Naive B cell (primary cell): Measurements from ENCODE around the gene TFDP2. TPM values are rescaled to one million over a fixed set of nuclear protein-coding genes. Genes with fewer than 3 reads are reported as not detected.
"Not testable (repeated sequence)": the region's sequence is repeated elsewhere in the genome, so short reads cannot be mapped to it uniquely, and the experiment has no call there.

Experiments used
- ATAC-seq, 2 donors: fragments of 150-1000 bp; cut with Tn5 transposase; 2 replicates each; pipeline ENCODE4 v1.10.0; 2021; ENCODE audit warnings: low read depth in 2 of 2, mild to moderate bottlenecking in 2 of 2, moderate library complexity in 2 of 2
- DNase-seq: peaks from one replicate; pipeline ENCODE4 v3.0.0; 2022
- H3K27ac Mint-ChIP-seq, 6 donors: one replicate each; pipeline ENCODE4 v1.8.0; 2020 to 2022; ENCODE audit warnings: mild to moderate bottlenecking in 6 of 6, mixed read lengths in 6 of 6, moderate library complexity in 5 of 6, inconsistent platforms in 2 of 6
- H3K27me3 Mint-ChIP-seq, 3 donors: one replicate each; pipeline ENCODE4 v1.8.0; 2021 to 2022; ENCODE audit warnings: mixed read lengths in 3 of 3, mild to moderate bottlenecking in 1 of 3
- H3K36me3 Mint-ChIP-seq, 2 donors: one replicate each; pipeline ENCODE4 v1.8.0; 2020 to 2022; ENCODE audit warnings: mixed read lengths in 2 of 2, inconsistent platforms in 1 of 2, mild to moderate bottlenecking in 1 of 2
- H3K4me1 Mint-ChIP-seq, 3 donors: one replicate each; pipeline ENCODE4 v1.8.0; 2020 to 2022; ENCODE audit warnings: mixed read lengths in 3 of 3, inconsistent platforms in 1 of 3, mild to moderate bottlenecking in 1 of 3, moderate library complexity in 1 of 3
- H3K4me3 Mint-ChIP-seq, 8 donors: one replicate each; pipeline ENCODE4 v1.8.0; 2020 to 2022; ENCODE audit warnings: mild to moderate bottlenecking in 8 of 8, mixed read lengths in 8 of 8, moderate library complexity in 8 of 8, inconsistent platforms in 2 of 8
- H3K9me3 Mint-ChIP-seq, 7 donors: one replicate each; pipeline ENCODE4 v1.8.0; 2020 to 2022; ENCODE audit warnings: mixed read lengths in 7 of 7, mild to moderate bottlenecking in 5 of 7, inconsistent platforms in 2 of 7, moderate library complexity in 1 of 7
- polyA plus RNA-seq, 6 donors: library from polyadenylated mRNA; unstranded; fragments of 300-500 nt; fragmentation: Illumina TruSeq; gene quantifications; one replicate each; pipeline ENCODE4 v1.2.3, GENCODE V29; 2021; ENCODE audit warnings: low read depth in 6 of 6

Gene TFDP2
- polyA plus RNA-seq, 6 donors from 2014 or later: 9.3 to 33.8 (median 24.2) TPM

DNA sequence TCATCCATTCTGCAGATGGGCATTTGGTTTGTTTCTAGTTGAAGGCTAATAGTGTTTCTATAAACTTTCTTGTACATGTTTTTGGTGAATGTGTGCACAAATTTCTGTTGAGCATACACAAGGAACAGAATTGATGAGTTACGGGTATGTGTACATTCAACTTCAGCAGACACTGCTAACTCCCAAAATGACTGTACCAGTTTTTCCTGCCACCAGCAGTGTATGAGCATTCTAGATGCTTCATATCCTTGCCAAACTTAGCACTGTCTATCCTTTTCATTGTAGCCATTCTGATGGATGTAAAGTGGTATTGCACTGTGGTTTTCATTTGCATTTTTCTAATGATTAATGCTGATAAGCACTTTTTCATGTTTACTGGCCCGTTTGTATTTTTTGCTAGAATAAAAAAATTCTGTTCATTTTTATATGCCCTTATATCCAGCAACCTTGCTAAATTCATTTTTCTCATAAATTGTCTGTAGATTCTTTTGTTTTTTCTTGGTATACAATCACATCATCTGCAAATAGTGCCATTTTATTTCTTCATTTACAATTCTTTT lies 162.7 kb downstream of the TFDP2 start:
- no peak overlapping the region for H3K27ac Mint-ChIP-seq
- no peaks in the 10 kb centered on the region for H3K27me3 Mint-ChIP-seq
- ATAC-seq: no peak
- peaks cover 0 to 4% (median 2%) of the 10 kb centered on the region in 3 donors for H3K4me1 Mint-ChIP-seq
- H3K4me3 Mint-ChIP-seq: no peak overlapping the region
- H3K36me3 Mint-ChIP-seq: peaks cover 0 to 12% of the 10 kb centered on the region in 2 donors
- no peaks in the 10 kb centered on the region for H3K9me3 Mint-ChIP-seq
- DNase-seq: no peak

DNA sequence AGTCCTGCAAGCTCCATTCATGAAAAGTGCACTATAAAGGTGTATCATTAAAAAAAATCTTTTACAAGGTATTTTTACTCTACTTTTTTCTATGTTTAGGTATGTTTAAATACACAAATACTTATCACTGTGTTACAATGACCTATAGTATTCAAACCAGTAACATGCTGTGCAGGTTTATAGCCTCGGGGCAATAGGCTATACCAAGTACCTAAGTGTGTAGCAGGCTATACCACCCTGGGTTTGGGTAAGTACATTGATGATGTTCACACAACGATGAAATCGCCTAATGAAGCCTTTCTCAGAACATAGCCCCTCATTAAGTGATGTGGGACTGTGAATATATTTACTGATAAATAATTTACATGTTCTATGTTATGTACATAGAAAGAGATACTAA lies 168.3 kb downstream of the TFDP2 start:
- H3K4me1 Mint-ChIP-seq: no peaks in the 10 kb centered on the region

DNA sequence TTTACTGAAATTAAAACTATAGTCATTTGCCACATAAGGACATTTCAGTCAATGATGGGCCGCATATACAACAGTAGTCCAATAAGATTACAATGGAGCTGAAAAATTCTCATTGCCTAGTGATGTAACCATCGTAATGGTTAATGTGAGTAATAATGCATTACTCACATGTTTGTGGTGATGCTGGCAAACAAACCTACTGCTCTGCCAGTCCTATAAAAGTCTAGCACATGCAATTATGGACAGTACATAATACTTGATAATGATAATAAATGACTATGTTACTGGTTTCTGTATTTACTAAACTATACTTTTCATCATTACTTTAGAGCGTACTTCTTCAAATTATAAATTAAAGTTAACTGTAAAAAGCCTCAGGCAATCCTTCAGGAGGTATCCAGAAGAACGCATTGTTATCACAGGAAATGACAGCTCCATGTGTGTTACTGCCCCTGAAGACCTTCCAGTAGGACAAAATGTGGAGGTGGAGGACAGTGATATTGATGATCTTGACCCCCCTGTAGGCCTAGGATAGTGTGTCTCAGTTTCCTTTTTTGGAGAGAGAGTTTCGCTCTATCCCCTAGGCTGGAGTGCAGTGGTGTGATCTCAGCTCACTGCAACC lies 170.2 kb downstream of the TFDP2 start:
- no peak overlapping the region for H3K4me3 Mint-ChIP-seq
- no peaks in the 10 kb centered on the region for H3K27me3 Mint-ChIP-seq
- peaks cover 0 to 1% (median 0%) of the 10 kb centered on the region in 7 donors for H3K9me3 Mint-ChIP-seq
- H3K27ac Mint-ChIP-seq: no peak overlapping the region
- no peaks in the 10 kb centered on the region for H3K4me1 Mint-ChIP-seq
- DNase-seq (no peak), ATAC-seq (no peak)
- peaks cover 5 to 7% of the 10 kb centered on the region in 2 donors for H3K36me3 Mint-ChIP-seq

More for the DNA sequence above, 168.3 kb downstream of the TFDP2 start:
- Mint-ChIP-seq H3K9me3 (peaks cover 0 to 1% (median 0%) of the 10 kb centered on the region in 7 donors), H3K27ac (no peak overlapping the region), H3K27me3 (no peaks in the 10 kb centered on the region), H3K4me3 (no peak overlapping the region), H3K36me3 (peaks cover 7 to 11% of the 10 kb centered on the region in 2 donors)
- DNase-seq: no peak
- no peak for ATAC-seq

DNA sequence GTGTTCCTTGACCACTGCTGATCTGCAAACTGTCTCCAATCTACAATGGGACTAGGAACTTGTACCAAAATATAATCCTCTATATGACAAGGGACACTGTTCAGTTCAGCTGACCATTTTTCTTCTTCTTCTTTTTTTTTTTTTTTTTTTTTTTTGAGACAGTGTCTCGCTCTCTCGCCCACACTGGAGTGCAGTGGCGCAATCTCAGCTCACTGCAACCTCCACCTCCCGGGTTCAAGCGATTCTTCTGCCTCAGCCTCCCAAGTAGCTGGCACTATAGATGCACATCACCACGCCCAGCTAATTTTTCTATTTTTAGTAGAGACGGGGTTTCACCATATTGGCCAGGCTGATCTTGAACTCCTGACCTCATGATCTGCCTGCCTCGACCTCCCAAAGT lies 174.6 kb downstream of the TFDP2 start:
- DNase-seq, H3K36me3 Mint-ChIP-seq, H3K27ac Mint-ChIP-seq, H3K4me3 Mint-ChIP-seq, H3K4me1 Mint-ChIP-seq, H3K9me3 Mint-ChIP-seq, H3K27me3 Mint-ChIP-seq, ATAC-seq: not testable (repeated sequence)

DNA sequence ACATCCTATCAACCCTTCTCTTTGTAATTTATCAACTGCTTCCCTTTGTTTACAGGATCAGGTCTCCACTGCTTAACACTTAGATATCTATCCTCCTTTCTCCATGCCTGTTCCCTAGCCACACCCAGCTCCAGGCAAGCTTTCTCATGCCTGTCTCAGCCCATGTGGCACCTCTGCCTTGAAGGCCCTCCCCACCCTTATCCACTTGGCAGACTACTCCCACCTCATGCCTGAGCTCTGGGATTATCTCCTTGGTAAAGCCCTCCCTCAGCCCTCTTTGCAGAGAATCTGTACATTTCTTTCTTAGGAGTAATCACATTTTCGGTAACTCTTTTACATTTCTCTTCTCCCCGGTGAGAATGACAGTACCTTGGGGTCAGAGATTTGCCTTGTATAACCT lies 176.9 kb downstream of the TFDP2 start:
- no peak for DNase-seq
- H3K4me1 Mint-ChIP-seq: no peaks in the 10 kb centered on the region
- H3K4me3 Mint-ChIP-seq: no peak overlapping the region
- H3K9me3 Mint-ChIP-seq: no peaks in the 10 kb centered on the region
- no peak for ATAC-seq
- no peaks in the 10 kb centered on the region for H3K27me3 Mint-ChIP-seq
- H3K27ac Mint-ChIP-seq: peak overlapping the region in 1 of 6 donors; percentile 85
- H3K36me3 Mint-ChIP-seq: peaks cover 0 to 9% of the 10 kb centered on the region in 2 donors

DNA sequence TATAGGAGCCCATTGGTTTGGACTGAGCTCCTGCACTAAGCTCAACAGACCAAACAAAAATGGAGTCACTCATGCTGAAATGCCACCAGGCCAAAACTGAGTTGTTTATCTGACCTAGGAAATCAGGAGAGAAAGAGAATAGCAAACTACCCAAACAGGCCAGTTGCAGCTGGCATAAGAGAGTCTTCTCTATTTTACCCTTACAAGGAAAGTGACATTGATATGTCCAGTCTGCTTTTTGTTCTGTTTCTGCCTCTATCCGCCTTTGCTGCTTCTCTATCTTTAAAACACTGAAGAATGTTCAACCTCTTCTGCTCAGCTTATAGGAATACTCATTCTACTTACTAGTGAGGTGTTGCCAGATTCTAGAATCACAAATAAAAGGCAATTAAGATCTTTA lies 177.8 kb downstream of the TFDP2 start:
- H3K4me3 Mint-ChIP-seq: no peak overlapping the region
- no peaks in the 10 kb centered on the region for H3K9me3 Mint-ChIP-seq
- ATAC-seq (no peak), DNase-seq (no peak)
- no peaks in the 10 kb centered on the region for H3K4me1 Mint-ChIP-seq
- H3K27ac Mint-ChIP-seq: no peak overlapping the region
- no peaks in the 10 kb centered on the region for H3K27me3 Mint-ChIP-seq
- peaks cover 0 to 9% of the 10 kb centered on the region in 2 donors for H3K36me3 Mint-ChIP-seq

DNA sequence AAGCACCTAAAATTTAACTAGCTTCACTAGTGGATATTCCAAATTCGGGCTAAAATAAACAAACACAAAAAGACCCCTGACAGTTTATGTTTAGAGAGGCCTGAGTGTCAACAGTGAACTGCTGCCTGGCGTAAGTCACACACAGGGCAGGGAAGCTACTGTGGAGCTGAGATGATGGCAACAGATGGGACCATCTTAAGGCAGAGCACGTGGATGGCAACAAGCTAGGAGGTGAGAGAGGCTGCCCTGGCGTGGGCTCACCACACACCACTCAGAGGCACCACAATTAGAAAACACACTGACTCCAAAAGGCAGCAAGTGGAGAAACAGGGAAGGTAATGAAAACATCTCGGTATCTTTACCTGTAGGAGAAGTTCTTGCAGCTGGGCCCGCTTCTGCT lies 179.6 kb downstream of the TFDP2 start:
- H3K27me3 Mint-ChIP-seq: no peaks in the 10 kb centered on the region
- ATAC-seq: no peak
- DNase-seq: no peak
- H3K27ac Mint-ChIP-seq: peak overlapping the region in 1 of 6 donors; percentile 57
- H3K4me3 Mint-ChIP-seq: no peak overlapping the region
- H3K36me3 Mint-ChIP-seq: peaks cover 0 to 4% of the 10 kb centered on the region in 2 donors
- no peaks in the 10 kb centered on the region for H3K4me1 Mint-ChIP-seq
- no peaks in the 10 kb centered on the region for H3K9me3 Mint-ChIP-seq

DNA sequence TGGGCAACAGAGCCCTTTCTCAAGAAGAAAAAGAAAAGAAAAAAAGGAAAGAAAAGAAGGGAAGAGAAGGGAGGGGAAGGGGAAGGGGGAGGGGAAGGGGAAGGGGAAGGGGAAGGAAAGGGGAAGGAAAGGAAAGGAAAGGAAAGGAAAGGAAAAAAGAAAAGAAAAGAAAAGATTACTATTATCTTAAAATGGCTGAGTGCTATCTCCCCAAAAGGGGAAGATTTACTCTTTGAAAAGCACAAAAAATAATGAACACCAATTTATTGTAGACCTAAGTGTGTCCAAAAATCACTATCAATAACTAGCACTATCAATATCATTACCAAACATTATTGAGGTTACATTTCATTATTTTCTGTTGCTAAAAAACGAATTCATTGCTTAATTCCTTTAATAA lies 183.9 kb downstream of the TFDP2 start:
- no peak for DNase-seq
- no peaks in the 10 kb centered on the region for H3K9me3 Mint-ChIP-seq
- H3K36me3 Mint-ChIP-seq: peaks cover 0 to 3% of the 10 kb centered on the region in 2 donors
- no peaks in the 10 kb centered on the region for H3K27me3 Mint-ChIP-seq
- no peak for ATAC-seq
- H3K27ac Mint-ChIP-seq: peak overlapping the region in 1 of 6 donors; percentile 39
- no peaks in the 10 kb centered on the region for H3K4me1 Mint-ChIP-seq
- H3K4me3 Mint-ChIP-seq: no peak overlapping the region

DNA sequence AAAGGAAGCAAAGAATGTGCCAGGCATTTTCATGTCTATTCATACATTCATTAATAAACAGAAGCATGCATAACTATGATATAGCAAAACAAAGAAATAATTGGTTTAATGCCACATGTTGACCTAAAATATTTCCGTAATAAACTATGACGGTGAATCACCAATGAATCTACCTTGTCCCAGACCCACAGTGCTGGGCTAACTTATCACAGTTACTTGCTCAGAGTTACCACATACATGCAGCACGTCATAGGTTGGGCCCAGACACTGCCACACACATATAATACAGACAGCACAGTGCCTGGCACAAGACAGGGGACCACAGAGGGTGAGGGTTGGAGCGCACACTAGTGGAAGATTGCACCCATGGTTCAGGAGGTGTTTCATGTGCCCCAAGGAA lies 186.0 kb downstream of the TFDP2 start:
- ATAC-seq (no peak), DNase-seq (no peak)
- Mint-ChIP-seq H3K4me1 (no peaks in the 10 kb centered on the region), H3K4me3 (no peak overlapping the region), H3K36me3 (peaks cover 0 to 4% of the 10 kb centered on the region in 2 donors), H3K27me3 (no peaks in the 10 kb centered on the region), H3K9me3 (no peaks in the 10 kb centered on the region), H3K27ac (no peak overlapping the region)

DNA sequence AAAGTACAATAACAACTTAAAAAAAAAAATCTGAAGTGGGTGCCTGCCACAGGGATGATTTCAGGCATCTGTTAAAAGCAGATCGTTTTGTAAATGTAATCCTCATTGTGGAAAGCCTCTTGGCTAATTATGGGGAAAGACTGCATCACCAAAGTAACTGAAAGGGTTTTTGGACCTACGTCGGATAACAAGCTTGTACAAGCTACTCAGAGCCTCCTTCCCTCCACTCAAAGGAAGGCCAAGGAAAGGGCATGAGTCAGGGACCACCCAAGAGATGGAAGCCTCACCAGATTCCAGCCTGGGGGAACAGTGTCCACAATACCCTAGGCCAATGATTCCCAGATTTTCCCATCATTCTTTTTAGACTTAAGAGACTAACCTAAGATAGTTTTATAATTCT lies 188.6 kb downstream of the TFDP2 start:
- Mint-ChIP-seq H3K27ac (no peak overlapping the region), H3K36me3 (peaks cover 0 to 4% of the 10 kb centered on the region in 2 donors), H3K4me3 (no peak overlapping the region), H3K9me3 (no peaks in the 10 kb centered on the region), H3K27me3 (no peaks in the 10 kb centered on the region), H3K4me1 (no peaks in the 10 kb centered on the region)
- no peak for DNase-seq
- ATAC-seq: no peak

DNA sequence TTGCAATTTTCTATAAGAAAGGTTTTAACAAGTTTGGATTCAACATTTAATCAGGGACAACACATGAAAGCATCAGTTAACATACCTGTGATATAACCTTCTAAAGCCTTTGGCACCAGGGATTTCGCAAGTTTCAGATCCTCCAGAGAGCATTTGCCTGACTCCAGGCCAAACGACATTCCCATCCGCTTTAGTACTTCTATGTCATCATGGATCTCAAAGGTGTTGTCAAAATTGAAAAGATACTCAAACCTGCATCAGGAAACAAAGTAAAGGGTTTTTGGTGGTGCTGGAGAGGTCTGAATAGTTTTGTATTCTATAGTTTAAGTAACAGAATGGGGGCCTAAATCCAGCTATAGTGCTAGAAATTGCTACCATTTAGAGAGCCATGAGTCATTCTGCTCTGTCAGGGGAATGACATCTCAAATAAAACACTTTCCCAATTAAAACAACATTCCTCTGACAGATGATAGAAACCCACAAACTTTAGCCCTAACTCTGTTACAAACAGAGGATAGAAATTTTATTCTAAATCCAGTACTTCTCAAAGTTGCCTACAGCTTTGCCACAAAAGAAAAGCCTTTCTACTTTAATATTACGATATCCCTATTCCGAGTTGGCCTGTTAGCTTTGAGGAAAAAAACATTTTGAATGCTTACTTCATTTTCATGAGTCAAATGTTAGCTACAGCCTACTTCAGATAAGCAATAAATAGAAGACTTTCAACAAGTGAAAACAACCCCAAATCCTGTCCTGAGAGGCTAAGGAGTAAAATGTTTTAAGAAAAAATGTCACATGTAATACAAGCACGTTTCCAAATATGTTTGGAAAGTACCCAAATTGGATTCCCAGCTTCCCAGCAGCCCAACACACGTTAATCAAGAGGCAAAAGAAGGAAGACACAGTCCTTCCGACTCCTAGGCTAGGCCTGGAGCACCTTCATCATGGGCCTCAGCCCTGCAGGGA lies 189.5 kb downstream of the TFDP2 start:
- peaks cover 0 to 4% (median 4%) of the 10 kb centered on the region in 3 donors for H3K4me1 Mint-ChIP-seq
- no peak for ATAC-seq

DNA sequence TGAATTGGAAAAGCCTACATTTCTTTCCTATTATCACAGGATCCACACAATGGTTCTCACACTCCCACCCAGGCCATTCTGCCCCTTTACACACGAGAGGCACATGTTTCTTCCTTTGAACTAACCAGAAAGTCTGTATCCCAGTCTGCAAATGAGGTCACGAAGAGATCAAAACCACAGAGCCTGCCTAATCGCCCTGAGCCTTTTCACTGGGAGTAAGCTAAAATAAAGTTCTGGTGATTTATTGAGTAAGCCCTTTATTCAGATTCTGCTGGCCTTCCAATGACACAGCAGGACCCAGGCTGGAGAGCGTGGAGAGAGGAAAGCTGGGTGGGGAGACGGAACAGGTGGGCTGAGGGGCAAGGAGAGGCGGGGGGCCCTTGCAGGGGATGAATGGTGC lies 194.2 kb downstream of the TFDP2 start:
- Mint-ChIP-seq H3K4me1 (peaks cover 2 to 12% (median 7%) of the 10 kb centered on the region in 3 donors), H3K27me3 (no peaks in the 10 kb centered on the region), H3K4me3 (no peak overlapping the region), H3K36me3 (peaks cover 0 to 17% of the 10 kb centered on the region in 2 donors), H3K9me3 (no peaks in the 10 kb centered on the region), H3K27ac (peak overlapping the region in 4 of 6 donors; percentile 55 to 69 (median 64))
- no peak for ATAC-seq
- DNase-seq: no peak

More for the DNA sequence above, 189.5 kb downstream of the TFDP2 start:
- no peak for DNase-seq
- Mint-ChIP-seq H3K27ac (peak overlapping the region in 1 of 6 donors; percentile 66), H3K9me3 (no peaks in the 10 kb centered on the region), H3K4me3 (no peak overlapping the region), H3K36me3 (peaks cover 0 to 4% of the 10 kb centered on the region in 2 donors), H3K27me3 (no peaks in the 10 kb centered on the region)

DNA sequence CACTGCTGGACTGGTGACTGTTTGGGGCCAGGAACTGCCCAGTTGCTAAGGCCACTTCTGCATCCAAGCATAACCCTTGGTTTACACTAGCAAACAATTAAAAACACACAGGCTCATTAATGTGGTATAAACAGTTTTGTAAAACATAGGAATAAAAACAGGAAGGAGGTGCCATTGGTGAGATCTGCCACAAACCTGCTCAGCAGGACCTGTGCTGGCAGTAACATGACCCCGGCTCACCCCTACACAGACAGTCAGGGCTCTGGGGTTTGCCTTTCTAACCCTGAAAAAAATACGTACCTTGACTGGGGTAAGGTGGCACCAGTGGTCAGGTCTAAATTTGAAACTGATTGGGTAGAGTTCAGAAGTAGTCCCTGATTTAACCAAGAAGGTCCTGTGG lies 196.7 kb downstream of the TFDP2 start:
- H3K27ac Mint-ChIP-seq: peak overlapping the region in 2 of 6 donors; percentile 9 to 37
- DNase-seq (no peak), ATAC-seq (no peak)
- peaks cover 2 to 13% (median 7%) of the 10 kb centered on the region in 3 donors for H3K4me1 Mint-ChIP-seq
- peaks cover 0 to 15% of the 10 kb centered on the region in 2 donors for H3K36me3 Mint-ChIP-seq
- no peaks in the 10 kb centered on the region for H3K27me3 Mint-ChIP-seq
- H3K9me3 Mint-ChIP-seq: no peaks in the 10 kb centered on the region
- H3K4me3 Mint-ChIP-seq: no peak overlapping the region
